ENCODE data around the gene HDDC3. TPM values are rescaled to one million over a fixed set of nuclear protein-coding genes. Genes with fewer than 3 reads are reported as not detected.

Gene HDDC3
- total and polyA plus RNA-seq, 4 donors = 6.5 to 15.3 (median 7.5) TPM

GRCh38 chr15:90949979-90950675 lies 17.8 kb upstream of the HDDC3 start:
- no peak for DNase-seq
- Histone ChIP-seq H3K4me1 (ENCODE audit: control insufficient read depth in 1 of 2, insufficient read depth in 2 of 2, low read length in 2 of 2) (no peaks in the 10 kb centered on the region), H3K27ac (ENCODE audit: low read depth in 1 of 2, low read length in 2 of 2) (no peak overlapping the region), H3K27me3 (ENCODE audit: control insufficient read depth in 1 of 2, insufficient read depth in 2 of 2, low read length in 1 of 2) (no peaks in the 10 kb centered on the region), H3K9me3 (ENCODE audit: control insufficient read depth, low read length) (no peaks in the 10 kb centered on the region), H3K36me3 (ENCODE audit: control insufficient read depth in 1 of 2, insufficient read depth in 2 of 2, low read length in 1 of 2) (peaks cover 6 to 16% of the 10 kb centered on the region in 2 donors), H3K4me3 (ENCODE audit: low read length in 2 of 2) (no peak overlapping the region)
- intact Hi-C loops (cut with DNase I) = loop anchor here (10.0 kb wide), 2 partner anchors 75 to 85 kb away; partner anchors contain the start of gene VPS33B (in 1 of the 2)
- 91 to 93% methylated on average over 23 of the region's 23 CpGs for WGBS, 2 donors
- no peak for ATAC-seq (ENCODE audit: low FRiP score)

DNA sequence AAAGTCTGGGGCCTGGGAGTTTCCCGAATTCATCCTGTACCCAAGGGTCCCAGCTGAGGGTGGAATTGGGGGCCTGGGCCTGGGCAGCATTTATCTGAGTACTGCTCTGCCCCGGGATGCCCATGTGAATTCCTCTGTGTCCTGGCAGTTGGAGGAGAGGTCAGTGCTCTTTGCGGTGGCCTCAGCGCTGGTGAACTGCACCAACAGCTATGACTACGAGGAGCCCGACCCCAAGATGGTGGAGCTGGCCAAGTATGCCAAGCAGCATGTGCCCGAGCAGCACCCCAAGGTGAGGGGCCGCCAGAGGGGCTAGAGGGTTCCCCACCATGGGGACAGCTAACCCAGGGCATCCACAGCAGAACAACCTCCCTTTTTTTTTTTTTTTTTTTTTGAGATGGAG lies 16.2 kb upstream of the HDDC3 start:
- no peak overlapping the region for H3K27ac ChIP-seq (ENCODE audit: low read depth in 1 of 2, low read length in 2 of 2)
- DNase-seq = no peak
- no peaks in the 10 kb centered on the region for H3K27me3 ChIP-seq (ENCODE audit: control insufficient read depth in 1 of 2, insufficient read depth in 2 of 2, low read length in 1 of 2)
- ATAC-seq (ENCODE audit: low FRiP score) = no peak
- H3K9me3 ChIP-seq (ENCODE audit: control insufficient read depth, low read length) = no peaks in the 10 kb centered on the region
- WGBS, 2 donors = 93 to 96% methylated on average over 8 of the region's 8 CpGs
- no peak overlapping the region for H3K4me3 ChIP-seq (ENCODE audit: low read length in 2 of 2)
- H3K4me1 ChIP-seq (ENCODE audit: control insufficient read depth in 1 of 2, insufficient read depth in 2 of 2, low read length in 2 of 2) = no peaks in the 10 kb centered on the region
- intact Hi-C loops (cut with DNase I) = no loop called here
- H3K36me3 ChIP-seq (ENCODE audit: control insufficient read depth in 1 of 2, insufficient read depth in 2 of 2, low read length in 1 of 2) = peaks cover 6 to 19% of the 10 kb centered on the region in 2 donors

GRCh38 chr15:90947577-90948357 lies 15.4 kb upstream of the HDDC3 start:
- no peaks in the 10 kb centered on the region for H3K9me3 ChIP-seq (ENCODE audit: control insufficient read depth, low read length)
- DNase-seq (no peak), ATAC-seq (ENCODE audit: low FRiP score) (no peak)
- no peaks in the 10 kb centered on the region for H3K27me3 ChIP-seq (ENCODE audit: control insufficient read depth in 1 of 2, insufficient read depth in 2 of 2, low read length in 1 of 2)
- H3K4me3 ChIP-seq (ENCODE audit: low read length in 2 of 2) = no peak overlapping the region
- intact Hi-C loops (cut with DNase I) = no loop called here
- WGBS, 2 donors = 89 to 94% methylated on average over 18 of the region's 18 CpGs
- no peaks in the 10 kb centered on the region for H3K4me1 ChIP-seq (ENCODE audit: control insufficient read depth in 1 of 2, insufficient read depth in 2 of 2, low read length in 2 of 2)
- peaks cover 6 to 16% of the 10 kb centered on the region in 2 donors for H3K36me3 ChIP-seq (ENCODE audit: control insufficient read depth in 1 of 2, insufficient read depth in 2 of 2, low read length in 1 of 2)
- H3K27ac ChIP-seq (ENCODE audit: low read depth in 1 of 2, low read length in 2 of 2) = no peak overlapping the region

GRCh38 chr15:90946941-90947576 lies 14.7 kb upstream of the HDDC3 start:
- Histone ChIP-seq H3K4me3 (ENCODE audit: low read length in 2 of 2) (no peak overlapping the region), H3K4me1 (ENCODE audit: control insufficient read depth in 1 of 2, insufficient read depth in 2 of 2, low read length in 2 of 2) (no peaks in the 10 kb centered on the region), H3K27ac (ENCODE audit: low read depth in 1 of 2, low read length in 2 of 2) (no peak overlapping the region), H3K36me3 (ENCODE audit: control insufficient read depth in 1 of 2, insufficient read depth in 2 of 2, low read length in 1 of 2) (peaks cover 6 to 20% of the 10 kb centered on the region in 2 donors), H3K9me3 (ENCODE audit: control insufficient read depth, low read length) (no peaks in the 10 kb centered on the region), H3K27me3 (ENCODE audit: control insufficient read depth in 1 of 2, insufficient read depth in 2 of 2, low read length in 1 of 2) (no peaks in the 10 kb centered on the region)
- 77 to 91% methylated on average over 8 of the region's 8 CpGs for WGBS, 2 donors
- intact Hi-C loops (cut with DNase I) = no loop called here
- DNase-seq (peak in 1 of 2 donors; percentile 20), ATAC-seq (ENCODE audit: low FRiP score) (no peak)

DNA sequence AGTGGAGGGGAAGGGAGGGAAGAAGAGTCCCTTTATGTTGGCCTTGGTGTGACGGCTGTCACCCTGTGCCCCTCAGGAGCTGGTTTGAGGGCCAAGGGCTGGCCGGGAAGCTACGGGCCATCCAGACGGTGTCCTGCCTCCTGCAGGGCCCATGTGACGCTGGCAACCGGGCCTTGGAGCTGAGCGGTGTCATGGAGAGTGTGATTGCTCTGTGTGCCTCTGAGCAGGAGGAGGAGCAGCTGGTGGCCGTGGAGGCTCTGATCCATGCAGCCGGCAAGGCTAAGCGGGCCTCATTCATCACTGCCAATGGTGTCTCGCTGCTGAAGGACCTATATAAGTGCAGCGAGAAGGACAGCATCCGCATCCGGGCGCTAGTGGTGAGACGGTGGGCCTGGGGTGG lies 14.2 kb upstream of the HDDC3 start:
- Histone ChIP-seq H3K27me3 (ENCODE audit: control insufficient read depth in 1 of 2, insufficient read depth in 2 of 2, low read length in 1 of 2) (no peaks in the 10 kb centered on the region), H3K36me3 (ENCODE audit: control insufficient read depth in 1 of 2, insufficient read depth in 2 of 2, low read length in 1 of 2) (peaks cover 6 to 20% of the 10 kb centered on the region in 2 donors), H3K4me1 (ENCODE audit: control insufficient read depth in 1 of 2, insufficient read depth in 2 of 2, low read length in 2 of 2) (no peaks in the 10 kb centered on the region), H3K4me3 (ENCODE audit: low read length in 2 of 2) (no peak overlapping the region), H3K27ac (ENCODE audit: low read depth in 1 of 2, low read length in 2 of 2) (no peak overlapping the region), H3K9me3 (ENCODE audit: control insufficient read depth, low read length) (no peaks in the 10 kb centered on the region)
- WGBS, 2 donors = 87 to 91% methylated on average over 16 of the region's 16 CpGs
- intact Hi-C loops (cut with DNase I) = no loop called here
- no peak for ATAC-seq (ENCODE audit: low FRiP score)
- DNase-seq = peak in 1 of 2 donors; percentile 58

- H3K9me3 ChIP-seq (ENCODE audit: control insufficient read depth, low read length) = no peaks in the 10 kb centered on the region
- no peak overlapping the region for H3K4me3 ChIP-seq (ENCODE audit: low read length in 2 of 2)
- WGBS, 2 donors = 94 to 97% methylated on average over 7 of the region's 7 CpGs
- no peak for ATAC-seq (ENCODE audit: low FRiP score)
- intact Hi-C loops (cut with DNase I) = no loop called here
- peaks cover 3 to 25% of the 10 kb centered on the region in 2 donors for H3K36me3 ChIP-seq (ENCODE audit: control insufficient read depth in 1 of 2, insufficient read depth in 2 of 2, low read length in 1 of 2)
- H3K27me3 ChIP-seq (ENCODE audit: control insufficient read depth in 1 of 2, insufficient read depth in 2 of 2, low read length in 1 of 2) = no peaks in the 10 kb centered on the region
- no peak overlapping the region for H3K27ac ChIP-seq (ENCODE audit: low read depth in 1 of 2, low read length in 2 of 2)
- peak in 1 of 2 donors; percentile 15 for DNase-seq
- H3K4me1 ChIP-seq (ENCODE audit: control insufficient read depth in 1 of 2, insufficient read depth in 2 of 2, low read length in 2 of 2) = no peaks in the 10 kb centered on the region
Observed at GRCh38 chr15:90945091-90945490, 12.7 kb upstream of the HDDC3 start.

DNA sequence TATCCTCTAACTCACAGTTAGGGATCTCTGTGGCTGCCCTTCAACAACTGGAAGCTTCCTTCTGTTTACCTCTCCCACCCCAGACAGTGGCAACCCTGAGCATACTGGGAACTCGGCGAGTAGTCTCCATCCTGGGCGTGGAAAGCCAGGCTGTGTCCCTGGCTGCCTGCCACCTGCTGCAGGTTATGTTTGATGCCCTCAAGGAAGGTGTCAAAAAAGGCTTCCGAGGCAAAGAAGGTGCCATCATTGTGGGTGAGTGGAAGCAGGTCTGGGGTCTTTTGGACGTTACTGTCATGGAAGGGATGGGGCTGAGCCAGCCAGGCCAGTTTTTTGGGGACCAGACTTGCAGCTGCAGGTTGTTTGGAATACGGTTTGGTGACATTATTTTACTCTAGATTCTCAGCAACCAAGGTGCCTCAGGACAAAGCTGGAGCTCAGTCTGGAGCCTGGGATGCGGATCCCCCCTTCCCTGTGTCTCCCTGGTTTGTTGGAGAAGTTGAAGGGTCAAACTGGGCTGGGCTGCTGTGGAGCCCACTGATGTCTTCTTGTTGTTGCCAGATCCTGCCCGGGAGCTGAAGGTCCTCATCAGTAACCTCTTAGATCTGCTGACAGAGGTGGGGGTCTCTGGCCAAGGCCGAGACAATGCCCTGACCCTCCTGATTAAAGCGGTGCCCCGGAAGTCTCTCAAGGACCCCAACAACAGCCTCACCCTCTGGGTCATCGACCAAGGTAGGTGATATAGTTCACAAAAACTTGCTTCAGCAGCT lies 10.2 kb upstream of the HDDC3 start:
- Histone ChIP-seq H3K27ac (ENCODE audit: low read depth in 1 of 2, low read length in 2 of 2) (no peak overlapping the region), H3K36me3 (ENCODE audit: control insufficient read depth in 1 of 2, insufficient read depth in 2 of 2, low read length in 1 of 2) (peaks cover 3 to 19% of the 10 kb centered on the region in 2 donors), H3K4me1 (ENCODE audit: control insufficient read depth in 1 of 2, insufficient read depth in 2 of 2, low read length in 2 of 2) (no peaks in the 10 kb centered on the region), H3K27me3 (ENCODE audit: control insufficient read depth in 1 of 2, insufficient read depth in 2 of 2, low read length in 1 of 2) (no peaks in the 10 kb centered on the region), H3K4me3 (ENCODE audit: low read length in 2 of 2) (no peak overlapping the region), H3K9me3 (ENCODE audit: control insufficient read depth, low read length) (no peaks in the 10 kb centered on the region)
- DNase-seq (peak in 1 of 2 donors; percentile 57), ATAC-seq (ENCODE audit: low FRiP score) (no peak)
- intact Hi-C loops (cut with DNase I) = no loop called here
- 89 to 91% methylated on average over 12 of the region's 12 CpGs for WGBS, 2 donors

DNA sequence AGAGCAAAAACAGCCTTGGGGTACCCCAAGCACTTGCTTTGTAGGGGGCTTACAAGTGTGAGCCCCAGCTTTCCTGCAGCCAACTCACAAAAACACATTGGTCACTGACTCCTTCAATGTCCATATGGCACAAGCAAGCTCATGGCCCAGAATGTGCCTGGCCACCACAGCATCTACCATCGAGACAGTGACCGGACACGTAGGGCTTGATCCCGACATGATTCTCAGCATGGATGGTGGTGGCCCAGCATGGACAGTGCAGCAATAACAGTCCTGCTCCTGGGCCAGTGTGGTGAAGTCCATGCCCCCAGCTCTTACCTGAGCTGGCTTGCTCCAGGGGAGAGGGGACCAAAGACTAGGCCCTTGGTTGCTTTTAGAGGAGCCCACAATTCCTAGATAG lies 8.7 kb upstream of the HDDC3 start:
- 97 to 99% methylated on average over 4 of the region's 4 CpGs for WGBS, 2 donors
- intact Hi-C loops (cut with DNase I) = no loop called here
- ATAC-seq (ENCODE audit: low FRiP score) = no peak

More for the DNA sequence above, 8.7 kb upstream of the HDDC3 start:
- H3K27ac ChIP-seq (ENCODE audit: low read depth in 1 of 2, low read length in 2 of 2) = no peak overlapping the region
- no peak for DNase-seq
- H3K9me3 ChIP-seq (ENCODE audit: control insufficient read depth, low read length) = no peaks in the 10 kb centered on the region
- no peaks in the 10 kb centered on the region for H3K27me3 ChIP-seq (ENCODE audit: control insufficient read depth in 1 of 2, insufficient read depth in 2 of 2, low read length in 1 of 2)
- H3K4me3 ChIP-seq (ENCODE audit: low read length in 2 of 2) = no peak overlapping the region
- H3K36me3 ChIP-seq (ENCODE audit: control insufficient read depth in 1 of 2, insufficient read depth in 2 of 2, low read length in 1 of 2) = peaks cover 3 to 14% of the 10 kb centered on the region in 2 donors
- H3K4me1 ChIP-seq (ENCODE audit: control insufficient read depth in 1 of 2, insufficient read depth in 2 of 2, low read length in 2 of 2) = peaks cover 0 to 4% of the 10 kb centered on the region in 2 donors
